Measurements from ENCODE around the gene FAR2.

The FAR2 gene

DNA sequence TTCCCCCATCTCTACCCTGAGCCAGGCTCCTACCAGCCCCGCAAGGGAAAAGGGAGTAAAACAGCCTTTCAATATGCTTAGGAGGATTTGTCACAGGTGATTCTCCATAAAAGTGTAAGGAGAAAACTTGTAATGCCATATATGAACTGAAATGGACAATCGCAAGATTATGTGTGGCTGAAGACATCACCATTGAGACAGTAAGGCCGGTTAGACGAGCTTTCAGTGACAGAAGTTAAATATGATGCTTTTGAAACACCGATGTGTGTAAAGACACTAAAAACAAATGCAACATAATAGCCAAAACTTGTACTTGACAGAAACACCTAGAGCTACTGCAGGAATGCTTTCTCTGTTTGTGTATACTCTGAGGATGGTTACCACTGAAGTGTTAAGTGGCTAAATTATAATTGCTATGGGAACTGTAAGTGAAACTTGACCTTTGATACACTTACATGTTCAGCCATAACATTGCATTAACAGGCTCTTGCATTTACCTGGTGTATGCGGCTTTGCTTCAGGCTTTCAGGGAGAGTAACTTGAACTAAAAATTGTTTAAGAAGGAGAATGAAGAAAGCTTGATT lies 42.3 kb downstream of the FAR2 start:
- H3K27me3 ChIP-seq (ENCODE audit: insufficient read depth, low read length): no peaks in the 10 kb centered on the region
- no peaks in the 10 kb centered on the region for H4K20me1 ChIP-seq (ENCODE audit: insufficient read depth, low read length)
- H3K9me2 ChIP-seq (ENCODE audit: low read depth, low read length): no peaks in the 10 kb centered on the region
- no peaks in the 10 kb centered on the region for H3K4me1 ChIP-seq (ENCODE audit: insufficient read depth, low read length, severe bottlenecking)
- H3F3A ChIP-seq (ENCODE audit: insufficient read depth, low read length): no peaks in the 10 kb centered on the region
- no peaks in the 10 kb centered on the region for H3K36me3 ChIP-seq (ENCODE audit: insufficient read depth, low read length)
- H3K9ac ChIP-seq (ENCODE audit: low read length): no peak overlapping the region
- no peaks in the 10 kb centered on the region for H3K9me3 ChIP-seq (ENCODE audit: low read length)
- no peaks in the 10 kb centered on the region for H3K79me2 ChIP-seq (ENCODE audit: insufficient read depth, low read length)
- no peak overlapping the region for H3K4me3 ChIP-seq (ENCODE audit: low read depth, low read length, poor library complexity, severe bottlenecking)
- H3K27ac ChIP-seq (ENCODE audit: low read depth, low read length, poor library complexity, severe bottlenecking): no peak overlapping the region
- no peak overlapping the region for H3K4me2 ChIP-seq (ENCODE audit: low read length)
- H2AFZ ChIP-seq (ENCODE audit: low read length): no peak overlapping the region
- TF ChIP-seq, protein P1, sequence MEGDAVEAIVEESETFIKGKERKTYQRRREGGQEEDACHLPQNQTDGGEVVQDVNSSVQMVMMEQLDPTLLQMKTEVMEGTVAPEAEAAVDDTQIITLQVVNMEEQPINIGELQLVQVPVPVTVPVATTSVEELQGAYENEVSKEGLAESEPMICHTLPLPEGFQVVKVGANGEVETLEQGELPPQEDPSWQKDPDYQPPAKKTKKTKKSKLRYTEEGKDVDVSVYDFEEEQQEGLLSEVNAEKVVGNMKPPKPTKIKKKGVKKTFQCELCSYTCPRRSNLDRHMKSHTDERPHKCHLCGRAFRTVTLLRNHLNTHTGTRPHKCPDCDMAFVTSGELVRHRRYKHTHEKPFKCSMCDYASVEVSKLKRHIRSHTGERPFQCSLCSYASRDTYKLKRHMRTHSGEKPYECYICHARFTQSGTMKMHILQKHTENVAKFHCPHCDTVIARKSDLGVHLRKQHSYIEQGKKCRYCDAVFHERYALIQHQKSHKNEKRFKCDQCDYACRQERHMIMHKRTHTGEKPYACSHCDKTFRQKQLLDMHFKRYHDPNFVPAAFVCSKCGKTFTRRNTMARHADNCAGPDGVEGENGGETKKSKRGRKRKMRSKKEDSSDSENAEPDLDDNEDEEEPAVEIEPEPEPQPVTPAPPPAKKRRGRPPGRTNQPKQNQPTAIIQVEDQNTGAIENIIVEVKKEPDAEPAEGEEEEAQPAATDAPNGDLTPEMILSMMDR (IDR thresholded peaks at IDR 0.05; ENCODE audit: low read length): no peak
- no peak for TF ChIP-seq EZH2 (IDR thresholded peaks at IDR 0.05; ENCODE audit: borderline replicate concordance, low read length)

DNA sequence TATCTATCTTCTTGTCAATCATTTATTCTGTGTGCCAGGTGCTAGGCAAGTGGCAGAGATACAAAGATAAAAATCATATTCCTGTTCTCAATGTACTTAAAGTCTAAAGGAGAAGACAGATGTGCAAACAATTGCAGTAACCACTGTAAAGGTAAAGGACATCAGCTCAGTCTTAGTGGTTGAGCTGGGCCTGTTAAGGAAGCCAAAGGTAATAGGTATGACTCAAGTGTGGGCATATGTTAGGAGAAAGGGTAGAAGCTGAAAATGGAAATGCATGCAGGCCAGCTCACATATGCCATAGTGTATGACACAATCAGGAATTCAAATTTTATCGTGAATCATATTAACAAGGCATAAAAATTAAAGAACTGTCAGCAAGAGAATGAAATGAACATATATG lies 49.8 kb downstream of the FAR2 start:
- H3K36me3 ChIP-seq (ENCODE audit: insufficient read depth, low read length): no peaks in the 10 kb centered on the region
- H3K9me3 ChIP-seq (ENCODE audit: low read length): no peaks in the 10 kb centered on the region
- no peaks in the 10 kb centered on the region for H4K20me1 ChIP-seq (ENCODE audit: insufficient read depth, low read length)
- H3F3A ChIP-seq (ENCODE audit: insufficient read depth, low read length): no peaks in the 10 kb centered on the region
- TF ChIP-seq, protein P1 (IDR thresholded peaks at IDR 0.05; ENCODE audit: low read length): no peak
- TF ChIP-seq EZH2 (IDR thresholded peaks at IDR 0.05; ENCODE audit: borderline replicate concordance, low read length): no peak
- H3K4me3 ChIP-seq (ENCODE audit: low read depth, low read length, poor library complexity, severe bottlenecking): no peak overlapping the region
- no peaks in the 10 kb centered on the region for H3K9me2 ChIP-seq (ENCODE audit: low read depth, low read length)
- H3K4me2 ChIP-seq (ENCODE audit: low read length): no peak overlapping the region
- H3K79me2 ChIP-seq (ENCODE audit: insufficient read depth, low read length): no peaks in the 10 kb centered on the region
- no peak overlapping the region for H3K27ac ChIP-seq (ENCODE audit: low read depth, low read length, poor library complexity, severe bottlenecking)
- H2AFZ ChIP-seq (ENCODE audit: low read length): no peak overlapping the region
- H3K27me3 ChIP-seq (ENCODE audit: insufficient read depth, low read length): no peaks in the 10 kb centered on the region
- H3K9ac ChIP-seq (ENCODE audit: low read length): no peak overlapping the region
- no peaks in the 10 kb centered on the region for H3K4me1 ChIP-seq (ENCODE audit: insufficient read depth, low read length, severe bottlenecking)

DNA sequence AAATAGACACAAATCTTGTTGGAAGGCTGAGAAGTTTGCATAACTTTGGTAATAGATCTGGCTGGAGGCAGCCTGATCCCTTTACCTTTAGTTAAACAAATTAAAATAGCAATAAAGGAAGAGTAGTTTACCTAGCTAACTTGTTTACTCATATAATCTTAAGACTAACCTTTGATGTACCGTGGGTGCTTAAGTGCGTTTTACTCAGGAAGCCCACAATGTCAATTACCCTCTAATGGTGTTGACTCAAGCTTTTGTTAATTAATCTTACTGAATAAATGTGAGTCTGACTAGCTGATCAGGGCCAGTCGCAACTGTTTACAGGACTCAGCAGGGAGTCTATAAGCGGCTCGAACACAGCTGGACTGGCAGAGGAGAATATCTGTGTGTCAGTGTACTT lies 51.5 kb downstream of the FAR2 start:
- Histone ChIP-seq H3K4me3 (ENCODE audit: low read depth, low read length, poor library complexity, severe bottlenecking) (no peak overlapping the region), H3K4me2 (ENCODE audit: low read length) (no peak overlapping the region), H3K36me3 (ENCODE audit: insufficient read depth, low read length) (no peaks in the 10 kb centered on the region), H3F3A (ENCODE audit: insufficient read depth, low read length) (no peaks in the 10 kb centered on the region), H4K20me1 (ENCODE audit: insufficient read depth, low read length) (no peaks in the 10 kb centered on the region), H3K27me3 (ENCODE audit: insufficient read depth, low read length) (no peaks in the 10 kb centered on the region), H3K27ac (ENCODE audit: low read depth, low read length, poor library complexity, severe bottlenecking) (no peak overlapping the region), H3K9me3 (ENCODE audit: low read length) (0 out of 2 replicates have a peak, but pooled peaks cover 3% of the 10 kb centered on the region), H3K4me1 (ENCODE audit: insufficient read depth, low read length, severe bottlenecking) (no peaks in the 10 kb centered on the region), H3K9ac (ENCODE audit: low read length) (no peak overlapping the region), H3K9me2 (ENCODE audit: low read depth, low read length) (no peaks in the 10 kb centered on the region), H3K79me2 (ENCODE audit: insufficient read depth, low read length) (no peaks in the 10 kb centered on the region), H2AFZ (ENCODE audit: low read length) (no peak overlapping the region)
- TF ChIP-seq EZH2 (IDR thresholded peaks at IDR 0.05; ENCODE audit: borderline replicate concordance, low read length): no peak

DNA sequence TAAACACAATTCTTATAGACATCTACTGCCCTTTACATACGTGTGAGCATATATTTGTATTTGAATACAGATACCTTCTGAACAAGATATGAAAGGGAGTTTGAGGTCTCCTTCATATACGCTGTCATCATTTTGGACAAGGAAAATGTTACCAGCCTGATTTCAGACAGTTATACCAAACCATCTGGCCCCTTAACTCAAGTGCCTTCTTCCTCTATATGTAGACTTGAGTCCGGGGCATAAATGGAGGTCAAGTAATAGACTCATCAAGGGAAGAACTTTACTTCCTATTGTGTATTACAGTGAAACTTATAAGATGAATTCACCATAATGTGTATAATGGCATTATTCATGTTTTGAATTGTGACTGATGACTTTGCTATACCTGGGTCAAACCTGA lies 52.2 kb downstream of the FAR2 start:
- Histone ChIP-seq H3K4me2 (ENCODE audit: low read length) (no peak overlapping the region), H4K20me1 (ENCODE audit: insufficient read depth, low read length) (no peaks in the 10 kb centered on the region), H3K36me3 (ENCODE audit: insufficient read depth, low read length) (no peaks in the 10 kb centered on the region), H3K9me2 (ENCODE audit: low read depth, low read length) (no peaks in the 10 kb centered on the region), H3K4me3 (ENCODE audit: low read depth, low read length, poor library complexity, severe bottlenecking) (no peak overlapping the region), H3K4me1 (ENCODE audit: insufficient read depth, low read length, severe bottlenecking) (no peaks in the 10 kb centered on the region), H3F3A (ENCODE audit: insufficient read depth, low read length) (no peaks in the 10 kb centered on the region), H3K79me2 (ENCODE audit: insufficient read depth, low read length) (no peaks in the 10 kb centered on the region), H3K27me3 (ENCODE audit: insufficient read depth, low read length) (no peaks in the 10 kb centered on the region), H3K9me3 (ENCODE audit: low read length) (0 out of 2 replicates have a peak, but pooled peaks cover 3% of the 10 kb centered on the region), H2AFZ (ENCODE audit: low read length) (no peak overlapping the region), H3K9ac (ENCODE audit: low read length) (no peak overlapping the region), H3K27ac (ENCODE audit: low read depth, low read length, poor library complexity, severe bottlenecking) (no peak overlapping the region)
- TF ChIP-seq EZH2 (IDR thresholded peaks at IDR 0.05; ENCODE audit: borderline replicate concordance, low read length): no peak
- TF ChIP-seq, protein P1 (IDR thresholded peaks at IDR 0.05; ENCODE audit: low read length): no peak
